SK-MEL-5 (cell line): ENCODE results near the gene VWA5B2. TPM values are rescaled to one million over a fixed set of nuclear protein-coding genes. Genes with fewer than 3 reads are reported as not detected.

Source experiments
- DNase-seq: peaks from one replicate; pipeline ENCODE4 v3.0.0-alpha.2; 2016; ENCODE audit warnings: low read depth, low spot score
- in situ Hi-C: cut with HindIII; loops from 2 replicates; pipeline ENCODE4 v1.10.0; 2016; ENCODE audit warnings: low sequenced_read_pairs, high pct_unique_total_duplicates, low pct_unique_long_range_greater_than_20kb
- total RNA-seq: library from RNA; depleted of rRNA; stranded (reverse); fragments of >200 nt; shearing (Covaris generic); gene quantifications from 2 replicates; pipeline ENCODE4 v1.2.3, GENCODE V29; 2014

VWA5B2 gene
- total RNA-seq, 1 experiment from 2014 or later = not detected

DNA sequence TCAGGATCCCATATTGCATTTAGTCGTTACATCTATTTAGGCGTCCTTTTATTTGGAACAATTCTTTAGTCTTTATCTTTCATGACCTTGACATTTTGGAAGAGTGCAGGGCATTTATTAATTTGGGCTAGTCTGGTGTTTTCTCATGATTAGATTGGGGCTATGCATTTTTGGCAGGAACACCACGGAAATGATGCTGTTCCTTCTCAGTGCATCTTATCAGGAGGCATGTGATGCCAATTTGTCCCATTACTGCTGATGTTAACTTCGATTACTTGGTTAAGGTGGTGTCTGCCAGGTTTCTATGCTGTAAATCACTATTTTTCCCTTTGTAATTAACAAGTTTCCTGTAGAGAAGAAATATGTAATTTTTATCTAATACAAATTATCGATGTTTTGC, 18.1 kb upstream of the VWA5B2 start:
- in situ Hi-C loops = no loop called here
- DNase-seq = no peak

DNA sequence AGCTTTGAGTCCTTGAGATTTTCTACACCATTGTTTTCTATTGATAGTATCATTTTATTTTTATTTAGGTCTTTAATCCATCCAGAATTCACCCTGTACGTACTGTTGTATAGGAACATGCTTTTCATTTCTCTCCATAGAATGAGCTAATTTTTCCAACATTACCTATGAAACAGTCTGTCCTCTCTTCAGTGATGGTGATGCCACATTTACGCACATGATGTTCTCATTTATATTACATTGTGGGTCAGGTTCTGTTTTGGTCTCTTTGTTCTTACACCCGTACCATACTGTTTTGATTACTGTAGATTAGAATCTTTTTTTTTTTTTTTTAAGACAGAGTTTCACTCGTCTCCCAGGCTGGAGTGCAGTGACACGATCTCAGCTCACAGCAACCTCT, 17.7 kb upstream of the VWA5B2 start:
- in situ Hi-C loops = no loop called here

DNA sequence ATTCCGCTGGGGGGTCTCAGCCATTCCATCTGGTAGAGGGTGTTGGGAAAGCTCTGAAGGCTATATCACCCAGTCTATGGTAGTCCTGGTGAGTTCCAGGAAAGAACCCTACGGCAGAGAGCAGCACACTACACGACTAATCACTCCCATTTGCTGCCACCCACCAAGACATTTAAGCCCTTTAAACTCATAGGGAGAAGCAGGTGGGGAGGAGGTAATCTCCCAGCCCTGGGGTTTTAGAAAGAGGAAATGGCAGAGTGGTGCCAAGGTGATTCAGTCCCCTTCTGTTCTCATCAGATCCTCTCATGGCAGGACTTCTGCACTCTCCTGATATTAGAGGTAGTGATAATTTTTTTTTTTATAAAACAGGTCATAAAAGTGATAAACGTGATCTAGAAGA, 10.6 kb upstream of the VWA5B2 start:
- in situ Hi-C loops = no loop called here
- no peak for DNase-seq

More for the DNA sequence above, 17.7 kb upstream of the VWA5B2 start:
- no peak for DNase-seq

DNA sequence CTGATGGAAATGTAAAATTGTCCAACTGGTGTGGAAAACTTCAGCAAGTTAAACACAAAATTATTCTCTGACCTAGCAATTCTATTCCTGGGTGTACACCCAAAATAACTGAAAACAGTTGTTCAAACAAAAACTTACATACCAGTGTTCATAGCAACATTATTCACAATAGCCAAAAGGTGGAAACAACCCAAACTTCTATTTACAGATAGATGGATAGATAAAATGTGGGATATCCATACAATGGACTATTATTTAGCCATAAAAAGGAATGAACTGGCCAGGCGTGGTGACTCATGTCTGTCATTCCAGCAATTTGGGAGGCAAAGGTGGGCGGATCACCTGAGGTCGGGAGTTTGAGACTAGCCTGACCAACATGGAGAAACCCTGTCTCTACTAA, 6.9 kb upstream of the VWA5B2 start:
- in situ Hi-C loops = no loop called here
- no peak for DNase-seq

DNA sequence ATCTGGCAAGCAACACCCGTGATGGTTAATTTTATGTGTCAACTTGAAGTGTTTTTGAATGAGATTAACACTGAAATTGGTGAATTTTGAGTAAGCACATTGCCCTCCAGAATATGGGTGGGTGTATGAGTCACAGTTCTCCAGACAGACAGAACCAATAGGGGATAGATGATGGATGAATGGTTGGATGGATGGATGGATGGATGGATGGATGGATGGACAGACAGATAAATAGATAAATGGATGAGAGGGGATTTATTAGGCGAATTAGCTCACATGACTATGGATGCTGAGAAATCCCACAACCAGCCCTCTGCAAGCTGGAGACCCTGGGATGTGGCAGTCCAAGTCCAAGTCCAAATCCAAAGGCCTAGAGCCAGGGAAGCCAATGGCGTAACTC, 5.4 kb upstream of the VWA5B2 start:
- in situ Hi-C loops = no loop called here
- no peak for DNase-seq

DNA sequence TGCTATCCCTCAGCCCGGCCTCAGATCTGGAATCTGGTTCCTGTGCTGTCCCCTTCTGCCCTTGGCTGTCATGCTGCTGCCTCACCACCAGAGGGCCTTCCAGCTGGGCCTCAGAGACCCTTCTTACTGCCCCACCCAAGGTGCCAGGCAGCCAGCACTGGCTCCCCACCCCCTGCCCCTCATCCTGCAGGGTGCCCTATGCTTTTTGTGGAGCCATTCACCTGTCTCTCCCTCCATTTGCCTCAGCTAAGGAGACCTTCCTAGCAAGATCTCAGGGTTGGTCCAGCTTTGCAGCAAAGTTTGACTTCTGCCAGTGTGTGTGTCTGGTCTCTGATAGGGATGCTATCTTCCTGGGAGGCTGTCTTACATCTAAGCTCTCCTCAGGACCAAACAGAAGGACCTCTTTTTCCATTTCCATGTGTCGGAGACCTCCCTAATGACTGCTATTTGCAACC, 1.9 kb upstream of the VWA5B2 start:
- in situ Hi-C loops = no loop called here
- DNase-seq = peak; percentile 74

DNA sequence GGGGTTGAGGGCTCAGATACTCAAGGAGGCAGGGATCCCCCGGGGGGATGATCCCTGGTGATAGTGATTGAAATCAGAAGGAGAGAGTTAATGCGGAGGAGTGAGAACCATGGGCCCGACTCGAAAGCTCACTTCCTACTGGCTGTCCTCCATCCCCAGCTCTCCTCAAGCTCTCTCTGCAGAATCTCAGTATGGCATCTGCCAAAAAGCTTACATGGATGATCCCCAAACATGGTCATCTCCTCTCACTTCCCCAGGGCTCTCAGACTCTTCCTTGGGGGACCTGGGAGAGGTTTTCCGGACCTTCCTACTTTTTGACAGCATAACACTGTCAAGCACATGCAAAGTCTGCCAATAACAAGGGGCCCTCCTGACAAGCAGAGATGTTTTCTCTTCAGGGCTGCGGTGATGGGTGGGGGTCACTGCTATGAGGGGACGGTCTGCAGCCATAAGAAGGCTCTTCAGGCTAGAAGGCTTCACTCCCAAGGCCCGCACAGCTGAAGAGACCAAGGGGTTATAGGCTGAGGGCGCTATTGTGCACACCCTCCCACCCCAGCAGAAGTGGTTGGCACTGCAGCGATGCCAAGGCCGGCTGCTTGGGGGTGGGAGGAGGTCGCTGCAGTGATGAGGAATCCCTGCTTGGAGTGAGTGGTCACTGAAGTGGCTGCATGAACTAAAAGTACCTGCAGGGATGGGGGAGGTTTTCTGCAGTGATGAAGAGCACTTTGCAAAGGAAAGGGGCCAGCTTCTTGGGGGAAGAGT, 828 bp upstream of the VWA5B2 start:
- DNase-seq = no peak
- in situ Hi-C loops = no loop called here

DNA sequence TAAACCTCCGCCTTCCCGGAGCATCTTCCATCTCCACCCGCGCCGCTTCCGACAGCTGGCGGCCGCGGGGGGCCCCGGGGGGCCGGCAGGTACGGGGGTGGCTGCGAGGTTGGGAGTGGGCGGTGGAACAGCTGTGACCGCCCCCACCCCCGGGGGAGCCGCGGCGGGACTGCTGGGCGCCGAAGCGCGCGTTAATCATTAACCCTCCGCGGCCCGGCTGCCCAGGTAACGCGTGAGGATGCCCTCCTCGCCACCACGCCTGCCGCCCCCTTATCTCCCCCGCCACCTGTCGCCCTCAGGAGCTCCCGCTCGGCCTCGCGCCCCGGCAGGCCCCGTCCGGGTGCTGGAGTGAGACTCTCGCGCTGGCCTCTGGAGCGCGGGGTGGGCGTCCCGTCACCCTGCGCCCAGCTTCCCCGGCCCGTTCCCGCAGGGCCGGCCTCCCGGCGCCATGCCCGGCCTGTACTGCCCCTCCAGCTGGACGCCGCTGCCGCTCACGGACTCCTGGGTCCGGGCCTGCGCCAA, 757 bp downstream of the VWA5B2 start:
- in situ Hi-C loops = no loop called here
- no peak for DNase-seq

DNA sequence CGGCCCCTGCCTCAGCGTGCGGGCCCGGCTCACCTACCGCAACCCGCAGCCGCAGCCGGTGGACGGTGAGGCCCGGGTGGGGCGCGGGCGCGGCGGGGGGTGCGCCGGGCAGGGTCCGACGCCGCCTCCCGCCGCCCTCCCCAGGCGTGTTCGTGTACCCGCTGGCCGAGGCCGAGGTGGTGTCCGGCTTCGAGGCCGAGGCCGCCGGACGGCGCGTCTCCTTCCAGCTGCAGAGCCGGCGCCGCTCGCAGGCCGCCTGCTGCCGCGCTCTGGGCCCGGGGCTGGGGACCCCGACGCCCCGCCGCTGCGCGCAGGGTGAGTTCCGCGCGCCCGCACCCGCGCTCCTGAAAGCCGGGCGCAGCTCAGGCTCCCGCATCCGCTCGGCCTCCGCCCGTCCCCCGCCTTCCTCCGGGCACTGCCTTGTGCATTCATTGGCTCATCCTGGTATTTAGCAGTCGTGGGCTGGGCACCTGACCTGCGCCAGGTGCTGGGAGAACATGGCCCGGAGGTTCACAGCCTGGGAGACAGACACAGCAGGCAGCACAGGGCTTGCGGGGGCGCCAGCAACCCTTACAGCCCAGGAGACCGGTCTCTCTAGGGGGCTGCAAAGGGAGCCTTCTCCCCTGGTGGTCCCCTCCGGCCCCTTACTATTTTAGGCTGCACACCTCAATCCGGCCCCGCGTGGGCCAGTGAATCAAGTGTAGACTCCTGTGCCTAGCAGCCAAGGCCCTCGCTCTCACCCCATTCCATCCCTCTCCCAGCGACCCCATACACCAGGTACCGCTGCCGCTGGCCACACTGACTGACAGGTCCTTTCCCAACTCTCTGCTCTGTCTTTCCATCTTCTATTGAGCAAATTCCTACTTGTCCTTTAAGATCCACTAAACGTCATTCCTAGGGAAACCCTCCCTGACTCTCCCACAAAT, 1.5 kb downstream of the VWA5B2 start:
- no peak for DNase-seq
- in situ Hi-C loops = no loop called here

DNA sequence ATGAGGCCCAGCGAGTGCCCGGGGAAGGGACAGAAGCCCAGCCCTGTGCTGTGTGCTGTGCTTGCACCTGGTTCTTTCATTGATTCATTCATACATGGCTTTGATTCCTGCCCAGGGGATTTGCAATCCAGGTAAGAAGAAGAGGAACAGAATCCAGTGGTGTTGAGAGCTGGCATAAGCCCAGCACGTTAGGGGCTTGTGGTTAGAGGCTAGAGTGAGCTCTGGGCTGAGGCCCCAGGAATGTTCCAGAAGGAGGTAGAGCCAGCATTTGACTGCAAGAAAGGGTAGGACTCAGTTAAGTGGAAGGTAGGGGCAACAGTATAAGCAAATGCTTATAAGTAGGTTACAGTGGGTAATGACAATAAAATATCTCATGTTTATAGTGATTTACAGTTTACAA, 2.3 kb downstream of the VWA5B2 start:
- DNase-seq = no peak
- in situ Hi-C loops = no loop called here

DNA sequence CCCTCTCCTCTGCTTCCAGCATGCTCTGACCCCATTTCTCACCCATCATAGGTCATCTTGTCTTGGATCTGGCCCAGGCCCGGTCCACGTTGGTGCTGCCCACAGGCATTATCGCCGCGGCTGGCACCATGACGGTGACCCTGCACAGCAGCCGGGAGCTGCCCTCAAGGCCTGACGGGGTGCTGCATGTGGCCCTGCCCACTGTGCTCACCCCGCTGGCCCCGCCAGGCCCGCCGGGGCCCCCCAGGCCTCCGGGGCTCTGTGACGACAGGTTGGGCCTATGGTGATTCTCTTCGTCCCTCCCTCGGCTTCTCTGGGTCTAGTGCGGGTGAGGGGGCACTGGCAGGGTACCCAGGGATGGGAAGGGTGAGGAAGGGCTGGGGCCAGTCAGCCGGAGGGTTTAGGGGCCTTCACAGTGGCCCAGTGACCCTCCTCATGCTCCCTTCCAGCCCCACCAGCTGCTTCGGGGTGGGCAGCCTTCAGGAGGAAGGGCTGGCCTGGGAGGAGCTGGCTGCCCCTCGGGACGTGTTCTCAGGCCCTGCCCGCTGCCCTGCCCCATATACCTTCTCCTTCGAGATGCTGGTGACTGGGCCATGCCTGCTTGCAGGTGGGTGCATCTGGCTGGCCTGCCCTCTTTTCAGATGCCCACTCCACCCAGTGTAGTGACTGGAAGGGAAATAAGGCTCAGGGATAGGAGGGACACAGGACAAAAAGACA, 3.9 kb downstream of the VWA5B2 start:
- in situ Hi-C loops = no loop called here
- DNase-seq = no peak

DNA sequence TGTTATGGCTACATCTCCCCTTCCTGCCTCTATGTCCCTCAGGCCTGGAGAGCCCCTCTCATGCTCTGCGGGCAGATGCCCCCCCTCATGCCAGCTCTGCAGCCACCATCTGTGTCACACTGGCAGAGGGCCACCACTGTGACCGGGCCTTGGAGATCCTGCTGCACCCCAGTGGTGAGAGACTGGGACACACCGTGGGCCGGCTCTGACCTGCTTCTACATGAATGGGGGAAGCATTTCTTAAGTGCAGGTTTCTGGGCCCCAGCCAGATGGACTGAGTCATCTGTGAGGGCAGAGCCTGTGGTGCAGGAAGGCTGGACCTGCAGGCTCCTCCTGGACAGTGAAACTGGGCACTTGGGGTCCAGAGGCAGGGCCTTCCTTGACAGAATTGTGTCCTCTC, 4.8 kb downstream of the VWA5B2 start:
- in situ Hi-C loops = no loop called here
- DNase-seq = no peak

DNA sequence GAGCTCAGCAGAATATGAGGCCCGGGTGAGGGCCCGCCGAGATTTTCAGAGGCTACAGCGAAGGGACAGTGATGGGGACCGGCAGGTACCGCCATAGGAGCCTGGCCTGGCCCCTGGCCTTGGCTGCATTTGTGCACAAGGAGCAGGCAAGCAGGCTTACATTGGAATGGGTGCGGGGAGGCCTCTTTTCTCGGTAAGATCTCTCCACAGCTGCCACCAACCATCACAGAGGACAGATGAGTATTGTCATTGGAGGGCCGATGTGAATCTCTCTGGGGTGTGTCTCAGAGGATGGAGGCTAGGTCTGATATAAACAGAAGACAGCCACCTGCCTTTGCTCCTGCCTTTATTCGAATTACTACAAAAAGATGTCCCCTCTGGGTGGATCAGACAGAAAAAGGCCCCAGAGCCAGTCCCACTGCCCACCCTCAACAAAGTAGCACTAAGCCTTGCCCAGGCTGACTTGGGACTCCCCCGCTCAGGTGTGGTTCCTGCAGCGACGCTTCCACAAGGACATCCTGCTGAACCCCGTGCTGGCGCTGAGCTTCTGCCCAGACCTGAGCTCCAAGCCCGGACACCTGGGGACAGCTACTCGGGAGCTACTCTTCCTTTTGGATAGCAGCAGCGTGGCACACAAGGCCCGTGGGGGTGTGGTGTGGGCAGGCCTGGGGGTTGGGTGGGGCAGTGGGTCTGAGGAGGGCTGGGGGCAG, 5.4 kb downstream of the VWA5B2 start:
- in situ Hi-C loops = no loop called here
- DNase-seq = no peak

DNA sequence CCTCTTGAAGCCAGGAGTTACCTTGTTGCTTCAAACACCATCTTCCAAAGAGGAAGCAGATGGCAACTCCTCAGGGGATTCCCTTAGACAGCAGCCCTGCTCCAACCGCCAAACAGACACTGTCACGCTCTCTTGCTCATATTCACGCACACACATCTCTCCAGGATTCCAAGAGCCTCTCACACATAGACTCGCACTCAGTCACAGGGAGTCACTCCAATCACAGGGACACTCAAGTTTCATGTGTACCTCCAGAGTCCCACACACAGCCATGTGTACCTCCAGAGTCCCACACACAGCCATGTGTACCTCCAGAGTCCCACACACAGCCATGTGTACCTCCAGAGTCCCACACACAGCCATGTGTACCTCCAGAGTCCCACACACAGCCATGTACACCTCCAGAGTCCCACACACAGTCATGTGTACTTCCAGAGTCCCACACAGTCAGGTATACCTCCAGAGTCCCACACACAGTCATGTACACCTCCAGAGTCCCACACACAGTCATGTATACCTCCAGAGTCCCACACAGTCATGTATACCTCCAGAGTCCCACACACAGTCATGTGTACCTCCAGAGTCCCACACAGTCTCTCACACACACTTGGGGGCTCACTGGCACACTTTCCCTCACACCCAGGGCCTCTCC, 6.1 kb downstream of the VWA5B2 start:
- no peak for DNase-seq
- in situ Hi-C loops = no loop called here

DNA sequence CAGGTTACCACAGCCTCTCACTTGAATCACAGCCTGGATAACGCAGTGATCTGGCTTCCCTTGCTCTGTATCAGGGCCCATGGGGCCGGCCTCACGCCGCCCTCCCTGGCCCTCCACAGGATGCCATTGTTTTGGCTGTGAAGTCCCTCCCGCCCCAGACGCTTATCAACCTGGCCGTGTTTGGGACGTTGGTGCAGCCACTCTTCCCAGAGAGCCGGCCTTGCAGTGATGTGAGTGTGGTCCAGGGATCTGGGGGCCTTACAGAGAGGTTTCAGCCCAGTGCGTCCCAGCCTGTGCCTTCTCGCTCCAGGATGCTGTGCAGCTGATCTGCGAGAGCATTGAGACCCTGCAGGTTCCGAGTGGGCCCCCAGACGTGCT, 6.6 kb downstream of the VWA5B2 start:
- no peak for DNase-seq

DNA sequence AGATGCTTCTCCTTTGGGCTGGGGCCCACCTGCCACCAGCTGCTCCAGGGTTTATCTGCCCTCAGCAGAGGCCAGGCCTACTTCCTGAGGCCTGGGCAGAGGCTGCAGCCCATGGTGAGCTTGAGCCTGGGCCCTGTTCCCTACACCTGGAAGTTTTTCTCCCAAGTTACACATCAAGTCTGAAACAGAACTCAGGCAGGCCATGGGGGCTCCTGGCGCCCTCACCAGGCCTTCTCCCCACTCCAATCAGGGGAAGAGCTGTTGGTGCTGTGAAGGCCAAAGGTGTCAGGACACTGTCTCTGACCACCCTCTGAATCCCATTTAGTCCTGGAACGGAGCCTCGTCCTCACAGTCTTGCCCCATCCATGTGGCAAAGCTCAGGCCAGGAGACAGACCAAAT, 7.3 kb downstream of the VWA5B2 start:
- in situ Hi-C loops = no loop called here
- no peak for DNase-seq

More for the DNA sequence above, 6.6 kb downstream of the VWA5B2 start:
- in situ Hi-C loops = no loop called here

DNA sequence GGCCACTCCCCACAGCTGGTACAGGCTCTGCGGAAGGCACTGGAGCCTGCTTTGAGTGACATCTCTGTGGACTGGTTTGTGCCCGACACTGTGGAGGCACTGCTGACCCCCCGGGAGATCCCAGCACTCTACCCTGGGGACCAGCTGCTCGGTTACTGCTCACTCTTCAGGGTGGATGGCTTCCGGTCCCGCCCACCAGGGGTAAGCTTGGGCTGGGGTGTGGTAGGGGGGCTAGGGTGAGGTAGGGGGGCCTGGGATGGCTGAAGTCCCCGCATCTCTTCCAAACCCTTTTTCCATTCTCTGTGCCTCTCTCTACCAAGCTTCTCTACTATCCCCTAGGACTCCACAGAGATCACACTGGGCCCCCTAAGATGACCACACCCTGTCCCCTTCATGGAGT, 7.8 kb downstream of the VWA5B2 start:
- in situ Hi-C loops = no loop called here
- DNase-seq = no peak
